GM18951 (cell line): ENCODE data around the gene RSL1D1.

Experiments
- POLR2A ChIP-seq: IDR thresholded peaks from 4 replicates; pipeline ENCODE4 v1.6.1; 2011; ENCODE audit warnings: mild to moderate bottlenecking; ENCODE audit not compliant: insufficient read length, insufficient read depth; ENCODE audit errors: extremely low read depth
- in situ Hi-C: fragments of 300-500 bp; cut with MboI; formaldehyde crosslinking; loops from one replicate; pipeline ENCODE4 v1.12.0; 2022; ENCODE audit warnings: low sequenced_read_pairs, mixed read lengths, inconsistent platforms; ENCODE audit not compliant: unreplicated experiment

RSL1D1 gene

GRCh38 chr16:11870399-11870798 lies 19.1 kb upstream of the RSL1D1 start:
- no peak for TF ChIP-seq POLR2A
- in situ Hi-C loops = no loop called here

GRCh38 chr16:11869353-11870228 lies 18.2 kb upstream of the RSL1D1 start:
- no peak for TF ChIP-seq POLR2A
- in situ Hi-C loops = no loop called here

GRCh38 chr16:11868412-11868980 lies 17.2 kb upstream of the RSL1D1 start:
- no peak for TF ChIP-seq POLR2A
- in situ Hi-C loops = no loop called here

GRCh38 chr16:11862489-11862888 lies 11.1 kb upstream of the RSL1D1 start:
- in situ Hi-C loops = no loop called here

GRCh38 chr16:11857161-11857560 lies 5.8 kb upstream of the RSL1D1 start:
- TF ChIP-seq POLR2A = no peak
- in situ Hi-C loops = no loop called here

More at GRCh38 chr16:11862489-11862888, 11.1 kb upstream of the RSL1D1 start:
- no peak for TF ChIP-seq POLR2A

- TF ChIP-seq POLR2A = no peak
- in situ Hi-C loops = no loop called here
Observed at GRCh38 chr16:11852092-11852809, 909 bp upstream of the RSL1D1 start.

- no peak for TF ChIP-seq POLR2A
- in situ Hi-C loops = no loop called here
Observed at GRCh38 chr16:11848842-11849241, 2.5 kb downstream of the RSL1D1 start.

- no peak for TF ChIP-seq POLR2A
- in situ Hi-C loops = no loop called here
Observed at GRCh38 chr16:11844499-11844898, 6.8 kb downstream of the RSL1D1 start.

GRCh38 chr16:11843861-11844260 lies 7.5 kb downstream of the RSL1D1 start:
- no peak for TF ChIP-seq POLR2A
- in situ Hi-C loops = no loop called here

GRCh38 chr16:11843206-11843605 lies 8.1 kb downstream of the RSL1D1 start:
- no peak for TF ChIP-seq POLR2A
- in situ Hi-C loops = no loop called here

- in situ Hi-C loops = no loop called here
Observed at GRCh38 chr16:11841026-11841425, 10.3 kb downstream of the RSL1D1 start.

GRCh38 chr16:11836650-11837244 lies 14.6 kb downstream of the RSL1D1 start:
- in situ Hi-C loops = no loop called here
- no peak for TF ChIP-seq POLR2A

More at GRCh38 chr16:11841026-11841425, 10.3 kb downstream of the RSL1D1 start:
- TF ChIP-seq POLR2A = no peak
